HEK293 (cell line): ENCODE measurements around the gene INSL3.
A peak's percentile ranks its signal among the peaks of the same experiment; 100 is the strongest.

Source experiments
- ZBTB20 ChIP-seq: fragments of 450-650 bp; formaldehyde crosslinking; IDR thresholded peaks from 2 replicates; pipeline ENCODE4 v1.5.1; 2016; ENCODE audit warnings: missing biosample characterization, missing genetic modification characterization
- ZFP3 ChIP-seq: fragments of 450-650 bp; formaldehyde crosslinking; IDR thresholded peaks from 2 replicates; pipeline ENCODE4 v1.5.1; 2016; ENCODE audit warnings: low read depth, missing biosample characterization, missing genetic modification characterization
- ZNF121 ChIP-seq: fragments of 450-650 bp; formaldehyde crosslinking; IDR thresholded peaks from 2 replicates; pipeline ENCODE4 v1.5.1; 2016; ENCODE audit warnings: missing biosample characterization, missing genetic modification characterization
- ZNF146 ChIP-seq: fragments of 450-650 bp; formaldehyde crosslinking; IDR thresholded peaks from 2 replicates; pipeline ENCODE4 v1.5.1; 2016; ENCODE audit warnings: missing biosample characterization, missing genetic modification characterization
- ZNF211 ChIP-seq: fragments of 450-650 bp; formaldehyde crosslinking; IDR thresholded peaks from 2 replicates; pipeline ENCODE4 v1.5.1; 2016; ENCODE audit warnings: low read depth, missing biosample characterization, missing genetic modification characterization
- ZNF266 ChIP-seq: fragments of 450-650 bp; formaldehyde crosslinking; IDR thresholded peaks from 2 replicates; pipeline ENCODE4 v1.5.1; 2016; ENCODE audit warnings: missing biosample characterization, missing genetic modification characterization, low read depth
- ZNF274 ChIP-seq, 2 experiments: fragments of 200-500 bp in 1 of 2; fragments of 450-650 bp in 1 of 2; sonication (Bioruptor generic) in 1 of 2; formaldehyde crosslinking in 1 of 2; IDR thresholded peaks; 2 replicates each; pipeline versions ENCODE4 v1.5.1 to v1.6.1; 2014 to 2016; ENCODE audit warnings: borderline replicate concordance in 1 of 2, inconsistent platforms in 1 of 2, low read length in 1 of 2, missing biosample characterization in 1 of 2, missing genetic modification characterization in 1 of 2
- ZNF341 ChIP-seq: fragments of 450-650 bp; formaldehyde crosslinking; IDR thresholded peaks from 2 replicates; pipeline ENCODE4; 2016; ENCODE audit warnings: low read depth, missing biosample characterization, missing genetic modification characterization
- ZNF366 ChIP-seq: fragments of 450-650 bp; formaldehyde crosslinking; conservative IDR thresholded peaks from 2 replicates; pipeline ENCODE4 v1.5.1; 2016; ENCODE audit warnings: missing biosample characterization, missing genetic modification characterization
- ZNF37A ChIP-seq: fragments of 450-650 bp; IDR thresholded peaks from 2 replicates; pipeline ENCODE4 v1.5.1; 2018; ENCODE audit warnings: missing biosample characterization, missing genetic modification characterization
- ZNF391 ChIP-seq: fragments of 450-650 bp; formaldehyde crosslinking; IDR thresholded peaks from 2 replicates; pipeline ENCODE4 v1.5.1; 2016; ENCODE audit warnings: low read depth, missing biosample characterization, missing genetic modification characterization, borderline replicate concordance
- ZNF394 ChIP-seq: fragments of 450-650 bp; formaldehyde crosslinking; IDR thresholded peaks from 2 replicates; pipeline ENCODE4 v1.5.1; 2016; ENCODE audit warnings: missing biosample characterization, missing genetic modification characterization, mild to moderate bottlenecking, moderate library complexity, borderline replicate concordance
- ZNF433 ChIP-seq: fragments of 450-650 bp; formaldehyde crosslinking; IDR thresholded peaks from 2 replicates; pipeline ENCODE4 v1.5.1; 2016; ENCODE audit warnings: missing biosample characterization, missing genetic modification characterization, low read depth
- ZNF473 ChIP-seq: fragments of 450-650 bp; formaldehyde crosslinking; IDR thresholded peaks from 2 replicates; pipeline ENCODE4 v1.5.1; 2017; ENCODE audit warnings: missing biosample characterization, missing genetic modification characterization
- ZNF510 ChIP-seq: fragments of 450-650 bp; formaldehyde crosslinking; IDR thresholded peaks from 2 replicates; pipeline ENCODE4 v1.5.1; 2018; ENCODE audit warnings: mild to moderate bottlenecking, missing genetic modification characterization, missing biosample characterization; ENCODE audit not compliant: insufficient replicate concordance
- ZNF600 ChIP-seq: fragments of 450-650 bp; formaldehyde crosslinking; IDR thresholded peaks from 2 replicates; pipeline ENCODE4 v1.5.1; 2016; ENCODE audit warnings: missing biosample characterization, missing genetic modification characterization
- ZNF626 ChIP-seq: fragments of 450-650 bp; sonication (Bioruptor Pico); formaldehyde crosslinking; IDR thresholded peaks from 2 replicates; pipeline ENCODE4 v1.5.1; 2018; ENCODE audit warnings: missing biosample characterization, missing genetic modification characterization, inconsistent platforms
- ZNF629 ChIP-seq: fragments of 450-650 bp; formaldehyde crosslinking; IDR thresholded peaks from 2 replicates; pipeline ENCODE4 v1.5.1; 2017; ENCODE audit warnings: missing biosample characterization, missing genetic modification characterization
- ZNF830 ChIP-seq: fragments of 450-650 bp; IDR thresholded peaks from 2 replicates; pipeline ENCODE4 v1.5.0; 2018; ENCODE audit warnings: missing biosample characterization, missing genetic modification characterization, low read depth, mild to moderate bottlenecking, moderate library complexity
- TF ChIP-seq, protein P1 (sequence below): fragments of 450-650 bp; formaldehyde crosslinking; IDR thresholded peaks from 2 replicates; pipeline ENCODE4 v1.5.1; 2016; ENCODE audit warnings: missing biosample characterization, missing genetic modification characterization
- TF ChIP-seq, protein P2 (sequence below): fragments of 450-650 bp; formaldehyde crosslinking; IDR thresholded peaks from 2 replicates; pipeline ENCODE4 v1.5.1; 2017; ENCODE audit warnings: missing biosample characterization, missing genetic modification characterization
- TF ChIP-seq, protein P3 (sequence below): fragments of 450-650 bp; formaldehyde crosslinking; IDR thresholded peaks from 2 replicates; pipeline ENCODE4 v1.5.1; 2016; ENCODE audit warnings: missing biosample characterization, missing genetic modification characterization
- TF ChIP-seq, protein P4 (sequence below): fragments of 450-650 bp; formaldehyde crosslinking; IDR thresholded peaks from 2 replicates; pipeline ENCODE4 v1.5.1; 2016; ENCODE audit warnings: missing biosample characterization, missing genetic modification characterization

INSL3 gene

DNA sequence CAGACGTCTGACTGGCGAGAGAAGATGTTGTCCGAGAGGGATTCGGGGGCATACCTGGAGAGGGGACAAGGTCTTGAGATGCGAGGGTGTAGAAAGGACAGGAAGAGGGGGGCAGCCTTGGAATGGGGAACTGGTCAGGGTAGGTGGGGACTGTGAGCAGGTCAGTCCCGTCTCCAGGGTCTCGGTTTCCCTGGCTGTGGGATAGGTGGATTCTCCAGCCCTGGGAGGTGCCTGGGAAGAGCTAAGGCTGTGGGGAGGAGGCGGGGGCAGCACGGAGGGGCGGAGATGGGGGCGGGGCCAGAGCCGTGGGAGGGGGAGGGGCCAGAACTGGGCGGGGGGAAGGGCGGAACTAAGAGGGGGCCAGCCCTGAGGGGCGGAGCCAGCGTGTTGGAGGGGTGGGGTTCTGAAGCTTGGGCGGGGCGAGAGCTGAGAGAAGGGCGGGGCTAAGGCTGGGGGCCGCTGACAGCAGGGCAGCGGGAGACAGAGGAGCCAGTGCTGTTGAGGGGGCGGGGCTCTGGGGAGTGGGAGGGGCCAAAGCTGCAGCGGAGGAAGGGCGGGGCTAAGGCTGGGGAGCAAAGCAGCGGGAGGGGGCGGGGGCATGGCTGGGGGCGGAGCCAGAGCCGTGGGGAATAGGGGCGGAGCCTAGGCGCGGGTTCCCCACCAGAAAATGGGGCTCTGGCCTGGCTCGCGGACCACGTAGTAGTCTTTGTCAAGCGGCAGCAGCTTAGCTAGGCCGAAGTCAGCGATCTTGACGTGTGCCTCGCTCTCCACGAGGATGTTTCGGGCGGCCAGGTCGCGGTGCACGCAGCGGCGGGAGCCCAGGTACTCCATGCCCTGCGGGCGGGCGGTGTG is 9.5 kb upstream of the INSL3 start (continued):
- TF ChIP-seq, protein P1, sequence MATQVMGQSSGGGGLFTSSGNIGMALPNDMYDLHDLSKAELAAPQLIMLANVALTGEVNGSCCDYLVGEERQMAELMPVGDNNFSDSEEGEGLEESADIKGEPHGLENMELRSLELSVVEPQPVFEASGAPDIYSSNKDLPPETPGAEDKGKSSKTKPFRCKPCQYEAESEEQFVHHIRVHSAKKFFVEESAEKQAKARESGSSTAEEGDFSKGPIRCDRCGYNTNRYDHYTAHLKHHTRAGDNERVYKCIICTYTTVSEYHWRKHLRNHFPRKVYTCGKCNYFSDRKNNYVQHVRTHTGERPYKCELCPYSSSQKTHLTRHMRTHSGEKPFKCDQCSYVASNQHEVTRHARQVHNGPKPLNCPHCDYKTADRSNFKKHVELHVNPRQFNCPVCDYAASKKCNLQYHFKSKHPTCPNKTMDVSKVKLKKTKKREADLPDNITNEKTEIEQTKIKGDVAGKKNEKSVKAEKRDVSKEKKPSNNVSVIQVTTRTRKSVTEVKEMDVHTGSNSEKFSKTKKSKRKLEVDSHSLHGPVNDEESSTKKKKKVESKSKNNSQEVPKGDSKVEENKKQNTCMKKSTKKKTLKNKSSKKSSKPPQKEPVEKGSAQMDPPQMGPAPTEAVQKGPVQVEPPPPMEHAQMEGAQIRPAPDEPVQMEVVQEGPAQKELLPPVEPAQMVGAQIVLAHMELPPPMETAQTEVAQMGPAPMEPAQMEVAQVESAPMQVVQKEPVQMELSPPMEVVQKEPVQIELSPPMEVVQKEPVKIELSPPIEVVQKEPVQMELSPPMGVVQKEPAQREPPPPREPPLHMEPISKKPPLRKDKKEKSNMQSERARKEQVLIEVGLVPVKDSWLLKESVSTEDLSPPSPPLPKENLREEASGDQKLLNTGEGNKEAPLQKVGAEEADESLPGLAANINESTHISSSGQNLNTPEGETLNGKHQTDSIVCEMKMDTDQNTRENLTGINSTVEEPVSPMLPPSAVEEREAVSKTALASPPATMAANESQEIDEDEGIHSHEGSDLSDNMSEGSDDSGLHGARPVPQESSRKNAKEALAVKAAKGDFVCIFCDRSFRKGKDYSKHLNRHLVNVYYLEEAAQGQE: no peak
- TF ChIP-seq ZNF626 (tag by site-specific recombination) (no peak), ZNF274 (IDR thresholded peaks at IDR 0.05; ENCODE audit: low read length) (no peak), ZNF274 (tag by site-specific recombination; IDR thresholded peaks at IDR 0.05; ENCODE audit: borderline replicate concordance) (no peak), ZNF121 (tag by site-specific recombination) (no peak), ZBTB20 (0 out of 2 replicates have a peak, but pooled peaks have one; percentile 40), ZNF37A (no peak), ZNF211 (no peak), ZNF830 (tag by site-specific recombination) (no peak), ZNF341 (tag by site-specific recombination) (peak; percentile 97), ZNF391 (tag by site-specific recombination) (no peak), ZNF510 (no peak), ZNF366 (tag by site-specific recombination) (no peak; the same call in 1 of the 2 replicates), ZFP3 (tag by site-specific recombination) (no peak), ZNF473 (no peak), ZNF629 (tag by site-specific recombination) (no peak), ZNF433 (tag by site-specific recombination) (no peak), ZNF266 (tag by site-specific recombination) (peak; percentile 26; the same call in 1 of the 2 replicates), ZNF600 (tag by site-specific recombination) (no peak), ZNF146 (tag by site-specific recombination) (no peak), ZNF394 (no peak)
- TF ChIP-seq, protein P2, sequence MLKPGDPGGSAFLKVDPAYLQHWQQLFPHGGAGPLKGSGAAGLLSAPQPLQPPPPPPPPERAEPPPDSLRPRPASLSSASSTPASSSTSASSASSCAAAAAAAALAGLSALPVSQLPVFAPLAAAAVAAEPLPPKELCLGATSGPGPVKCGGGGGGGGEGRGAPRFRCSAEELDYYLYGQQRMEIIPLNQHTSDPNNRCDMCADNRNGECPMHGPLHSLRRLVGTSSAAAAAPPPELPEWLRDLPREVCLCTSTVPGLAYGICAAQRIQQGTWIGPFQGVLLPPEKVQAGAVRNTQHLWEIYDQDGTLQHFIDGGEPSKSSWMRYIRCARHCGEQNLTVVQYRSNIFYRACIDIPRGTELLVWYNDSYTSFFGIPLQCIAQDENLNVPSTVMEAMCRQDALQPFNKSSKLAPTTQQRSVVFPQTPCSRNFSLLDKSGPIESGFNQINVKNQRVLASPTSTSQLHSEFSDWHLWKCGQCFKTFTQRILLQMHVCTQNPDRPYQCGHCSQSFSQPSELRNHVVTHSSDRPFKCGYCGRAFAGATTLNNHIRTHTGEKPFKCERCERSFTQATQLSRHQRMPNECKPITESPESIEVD: no peak
- TF ChIP-seq, protein P3, sequence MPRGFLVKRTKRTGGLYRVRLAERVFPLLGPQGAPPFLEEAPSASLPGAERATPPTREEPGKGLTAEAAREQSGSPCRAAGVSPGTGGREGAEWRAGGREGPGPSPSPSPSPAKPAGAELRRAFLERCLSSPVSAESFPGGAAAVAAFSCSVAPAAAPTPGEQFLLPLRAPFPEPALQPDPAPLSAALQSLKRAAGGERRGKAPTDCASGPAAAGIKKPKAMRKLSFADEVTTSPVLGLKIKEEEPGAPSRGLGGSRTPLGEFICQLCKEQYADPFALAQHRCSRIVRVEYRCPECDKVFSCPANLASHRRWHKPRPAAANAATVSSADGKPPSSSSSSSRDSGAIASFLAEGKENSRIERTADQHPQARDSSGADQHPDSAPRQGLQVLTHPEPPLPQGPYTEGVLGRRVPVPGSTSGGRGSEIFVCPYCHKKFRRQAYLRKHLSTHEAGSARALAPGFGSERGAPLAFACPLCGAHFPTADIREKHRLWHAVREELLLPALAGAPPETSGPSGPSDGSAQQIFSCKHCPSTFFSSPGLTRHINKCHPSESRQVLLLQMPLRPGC: no peak
- TF ChIP-seq, protein P4, sequence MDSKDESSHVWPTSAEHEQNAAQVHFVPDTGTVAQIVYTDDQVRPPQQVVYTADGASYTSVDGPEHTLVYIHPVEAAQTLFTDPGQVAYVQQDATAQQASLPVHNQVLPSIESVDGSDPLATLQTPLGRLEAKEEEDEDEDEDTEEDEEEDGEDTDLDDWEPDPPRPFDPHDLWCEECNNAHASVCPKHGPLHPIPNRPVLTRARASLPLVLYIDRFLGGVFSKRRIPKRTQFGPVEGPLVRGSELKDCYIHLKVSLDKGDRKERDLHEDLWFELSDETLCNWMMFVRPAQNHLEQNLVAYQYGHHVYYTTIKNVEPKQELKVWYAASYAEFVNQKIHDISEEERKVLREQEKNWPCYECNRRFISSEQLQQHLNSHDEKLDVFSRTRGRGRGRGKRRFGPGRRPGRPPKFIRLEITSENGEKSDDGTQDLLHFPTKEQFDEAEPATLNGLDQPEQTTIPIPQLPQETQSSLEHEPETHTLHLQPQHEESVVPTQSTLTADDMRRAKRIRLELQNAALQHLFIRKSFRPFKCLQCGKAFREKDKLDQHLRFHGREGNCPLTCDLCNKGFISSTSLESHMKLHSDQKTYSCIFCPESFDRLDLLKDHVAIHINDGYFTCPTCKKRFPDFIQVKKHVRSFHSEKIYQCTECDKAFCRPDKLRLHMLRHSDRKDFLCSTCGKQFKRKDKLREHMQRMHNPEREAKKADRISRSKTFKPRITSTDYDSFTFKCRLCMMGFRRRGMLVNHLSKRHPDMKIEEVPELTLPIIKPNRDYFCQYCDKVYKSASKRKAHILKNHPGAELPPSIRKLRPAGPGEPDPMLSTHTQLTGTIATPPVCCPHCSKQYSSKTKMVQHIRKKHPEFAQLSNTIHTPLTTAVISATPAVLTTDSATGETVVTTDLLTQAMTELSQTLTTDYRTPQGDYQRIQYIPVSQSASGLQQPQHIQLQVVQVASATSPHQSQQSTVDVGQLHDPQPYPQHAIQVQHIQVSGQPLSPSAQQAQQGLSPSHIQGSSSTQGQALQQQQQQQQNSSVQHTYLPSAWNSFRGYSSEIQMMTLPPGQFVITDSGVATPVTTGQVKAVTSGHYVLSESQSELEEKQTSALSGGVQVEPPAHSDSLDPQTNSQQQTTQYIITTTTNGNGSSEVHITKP (tag by site-specific recombination): peak; percentile 73
